Dendritic cell treated with granulocyte-macrophage colony-stimulating factor and Interleukin-4, amounts not matched to agents 40 ng/mL and 50 ng/mL, for 4 days (primary cell): ENCODE measurements around the gene F7.

Experiments
- H3K27ac Mint-ChIP-seq: one replicate; pipeline ENCODE4 v1.8.0; 2022; ENCODE audit warnings: mild to moderate bottlenecking, mixed read lengths
- H3K27me3 Mint-ChIP-seq: one replicate; pipeline ENCODE4 v1.8.0; 2022; ENCODE audit warnings: mild to moderate bottlenecking, mixed read lengths
- H3K36me3 Mint-ChIP-seq: one replicate; pipeline ENCODE4 v1.8.0; 2022; ENCODE audit warnings: low read depth, mixed read lengths
- H3K4me1 Mint-ChIP-seq: one replicate; pipeline ENCODE4 v1.8.0; 2022; ENCODE audit warnings: low read depth, mixed read lengths
- H3K4me3 Mint-ChIP-seq: one replicate; pipeline ENCODE4 v1.8.0; 2022; ENCODE audit warnings: mild to moderate bottlenecking, moderate library complexity, mixed read lengths
- H3K9me3 Mint-ChIP-seq: one replicate; pipeline ENCODE4 v1.8.0; 2022; ENCODE audit warnings: mixed read lengths
- intact Hi-C: fragments of 100-400 bp; cut with micrococcal nuclease; formaldehyde crosslinking; loops from one replicate; pipeline ENCODE4 v1.15.0; 2022

The F7 gene

GRCh38 chr13:113126265-113127150 is 20.9 kb downstream of the F7 start:
- intact Hi-C loops, result no loop called here
- Mint-ChIP-seq H3K36me3 (no peaks in the 10 kb centered on the region), H3K4me1 (peaks cover 5% of the 10 kb centered on the region), H3K4me3 (no peak overlapping the region), H3K27ac (no peak overlapping the region), H3K9me3 (no peaks in the 10 kb centered on the region), H3K27me3 (peaks cover 34% of the 10 kb centered on the region)

GRCh38 chr13:113129480-113129879 is 23.9 kb downstream of the F7 start:
- Mint-ChIP-seq H3K4me3 (no peak overlapping the region), H3K27ac (no peak overlapping the region), H3K27me3 (peaks cover 42% of the 10 kb centered on the region), H3K9me3 (no peaks in the 10 kb centered on the region), H3K4me1 (peaks cover 5% of the 10 kb centered on the region), H3K36me3 (no peaks in the 10 kb centered on the region)
- intact Hi-C loops, result no loop called here

DNA sequence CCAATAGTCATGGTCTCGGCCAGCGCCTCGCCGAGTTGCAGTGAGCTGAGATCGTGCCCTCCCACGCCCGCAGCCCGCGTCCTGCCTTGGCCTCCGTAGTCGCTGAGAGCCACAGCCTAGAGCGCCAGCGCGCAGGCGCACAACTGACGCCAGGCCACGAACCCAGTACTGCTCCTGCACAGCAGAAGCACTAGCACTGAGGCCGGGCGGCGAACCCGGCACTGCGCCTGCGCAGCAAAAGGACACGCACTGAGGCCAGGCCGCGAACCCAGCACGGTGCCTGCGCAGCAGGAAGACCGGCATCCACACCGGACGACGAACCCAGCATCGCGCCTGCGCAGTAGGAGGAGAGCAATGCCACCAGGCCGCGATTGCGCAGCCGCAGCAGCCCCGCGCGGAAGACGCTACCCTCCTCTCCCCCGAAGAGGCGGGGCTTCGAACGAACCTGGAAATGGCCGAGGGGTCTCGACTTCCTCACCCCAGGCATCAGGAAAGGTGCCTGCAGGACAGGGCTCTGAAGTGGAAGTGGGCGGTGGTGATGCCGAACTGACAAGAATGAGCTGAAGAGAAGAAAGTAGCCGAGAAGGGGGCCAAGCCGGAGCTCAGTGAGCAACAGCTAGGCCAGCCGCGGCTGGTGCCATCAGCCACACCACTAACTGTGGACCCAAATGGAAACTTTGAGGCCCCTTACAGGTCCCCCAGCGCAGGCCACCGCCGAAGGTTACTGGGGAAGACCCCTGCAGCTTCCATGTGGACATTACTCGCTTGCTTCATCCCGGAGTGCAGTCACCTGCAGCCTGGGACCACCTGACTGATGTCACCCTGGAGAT is 24.5 kb downstream of the F7 start:
- Mint-ChIP-seq H3K9me3 (no peaks in the 10 kb centered on the region), H3K36me3 (no peaks in the 10 kb centered on the region), H3K4me1 (peaks cover 5% of the 10 kb centered on the region), H3K27me3 (peaks cover 45% of the 10 kb centered on the region), H3K4me3 (peak overlapping the region; percentile 59), H3K27ac (no peak overlapping the region)
- intact Hi-C loops, result no loop called here

- H3K27me3 Mint-ChIP-seq, result peaks cover 27% of the 10 kb centered on the region
- intact Hi-C loops, result no loop called here
- no peak overlapping the region for H3K4me3 Mint-ChIP-seq
- no peaks in the 10 kb centered on the region for H3K9me3 Mint-ChIP-seq
- H3K27ac Mint-ChIP-seq, result no peak overlapping the region
- no peaks in the 10 kb centered on the region for H3K36me3 Mint-ChIP-seq
- H3K4me1 Mint-ChIP-seq, result peaks cover 5% of the 10 kb centered on the region
Observed at GRCh38 chr13:113135281-113135760, 29.7 kb downstream of the F7 start.

- Mint-ChIP-seq H3K27ac (no peak overlapping the region), H3K4me1 (peaks cover 5% of the 10 kb centered on the region), H3K9me3 (no peaks in the 10 kb centered on the region), H3K27me3 (peaks cover 22% of the 10 kb centered on the region), H3K4me3 (no peak overlapping the region), H3K36me3 (no peaks in the 10 kb centered on the region)
- intact Hi-C loops, result no loop called here
Observed at GRCh38 chr13:113137691-113138298, 32.2 kb downstream of the F7 start.

GRCh38 chr13:113138792-113139551 is 33.4 kb downstream of the F7 start:
- peaks cover 5% of the 10 kb centered on the region for H3K4me1 Mint-ChIP-seq
- intact Hi-C loops, result no loop called here
- peaks cover 15% of the 10 kb centered on the region for H3K27me3 Mint-ChIP-seq
- no peaks in the 10 kb centered on the region for H3K9me3 Mint-ChIP-seq
- no peak overlapping the region for H3K4me3 Mint-ChIP-seq
- no peak overlapping the region for H3K27ac Mint-ChIP-seq
- H3K36me3 Mint-ChIP-seq, result no peaks in the 10 kb centered on the region

GRCh38 chr13:113139577-113139976 is 34.0 kb downstream of the F7 start:
- Mint-ChIP-seq H3K36me3 (no peaks in the 10 kb centered on the region), H3K9me3 (no peaks in the 10 kb centered on the region), H3K4me3 (no peak overlapping the region), H3K4me1 (peaks cover 5% of the 10 kb centered on the region), H3K27ac (no peak overlapping the region), H3K27me3 (peaks cover 15% of the 10 kb centered on the region)
- intact Hi-C loops, result no loop called here

GRCh38 chr13:113140677-113141600 is 35.3 kb downstream of the F7 start:
- Mint-ChIP-seq H3K4me3 (no peak overlapping the region), H3K36me3 (no peaks in the 10 kb centered on the region), H3K27me3 (peaks cover 9% of the 10 kb centered on the region), H3K4me1 (peaks cover 5% of the 10 kb centered on the region), H3K27ac (no peak overlapping the region), H3K9me3 (no peaks in the 10 kb centered on the region)
- intact Hi-C loops, result no loop called here

DNA sequence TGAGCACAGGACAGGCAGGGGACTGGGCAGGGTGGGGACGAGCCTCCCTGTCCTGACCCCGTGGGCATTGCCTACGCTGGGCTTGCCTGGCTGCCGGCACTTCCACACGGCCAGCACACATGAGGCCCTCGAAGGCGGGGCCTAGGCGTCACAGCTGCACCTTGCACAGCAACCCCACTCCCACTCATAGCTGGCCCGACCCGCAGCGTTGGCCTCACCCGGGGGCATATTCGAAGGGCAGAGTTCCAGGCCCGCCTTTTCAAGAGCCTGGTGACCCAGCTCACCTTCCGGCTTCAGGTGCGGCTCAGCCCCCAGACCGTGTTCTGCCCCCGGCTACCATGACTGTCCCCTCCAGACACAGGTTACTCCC is 36.0 kb downstream of the F7 start:
- H3K36me3 Mint-ChIP-seq, result no peaks in the 10 kb centered on the region
- H3K27ac Mint-ChIP-seq, result no peak overlapping the region
- peaks cover 8% of the 10 kb centered on the region for H3K27me3 Mint-ChIP-seq
- H3K9me3 Mint-ChIP-seq, result no peaks in the 10 kb centered on the region
- peaks cover 5% of the 10 kb centered on the region for H3K4me1 Mint-ChIP-seq
- intact Hi-C loops, result no loop called here
- H3K4me3 Mint-ChIP-seq, result no peak overlapping the region

DNA sequence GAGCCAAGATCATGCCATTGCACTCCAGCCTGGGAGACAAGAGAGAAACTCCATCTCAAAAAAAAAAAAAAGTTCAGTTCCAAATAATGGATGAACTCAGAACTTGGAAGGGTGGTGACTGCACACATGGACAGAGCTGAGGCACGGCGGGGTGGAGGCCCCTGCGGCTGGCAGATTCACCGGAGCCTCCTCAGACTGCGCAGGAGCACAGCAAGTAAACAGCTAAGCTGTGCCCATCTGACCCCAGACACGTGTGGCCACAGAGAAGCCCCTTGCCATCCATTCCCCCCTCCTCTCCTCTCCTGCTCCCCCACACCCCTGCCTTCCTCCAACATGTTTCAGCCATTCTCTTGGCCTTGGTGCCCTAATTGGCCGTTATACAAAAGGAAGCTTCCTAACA is 37.3 kb downstream of the F7 start:
- peaks cover 8% of the 10 kb centered on the region for H3K27me3 Mint-ChIP-seq
- intact Hi-C loops, result no loop called here
- H3K27ac Mint-ChIP-seq, result no peak overlapping the region
- H3K9me3 Mint-ChIP-seq, result no peaks in the 10 kb centered on the region
- H3K36me3 Mint-ChIP-seq, result no peaks in the 10 kb centered on the region
- peaks cover 5% of the 10 kb centered on the region for H3K4me1 Mint-ChIP-seq
- H3K4me3 Mint-ChIP-seq, result no peak overlapping the region

DNA sequence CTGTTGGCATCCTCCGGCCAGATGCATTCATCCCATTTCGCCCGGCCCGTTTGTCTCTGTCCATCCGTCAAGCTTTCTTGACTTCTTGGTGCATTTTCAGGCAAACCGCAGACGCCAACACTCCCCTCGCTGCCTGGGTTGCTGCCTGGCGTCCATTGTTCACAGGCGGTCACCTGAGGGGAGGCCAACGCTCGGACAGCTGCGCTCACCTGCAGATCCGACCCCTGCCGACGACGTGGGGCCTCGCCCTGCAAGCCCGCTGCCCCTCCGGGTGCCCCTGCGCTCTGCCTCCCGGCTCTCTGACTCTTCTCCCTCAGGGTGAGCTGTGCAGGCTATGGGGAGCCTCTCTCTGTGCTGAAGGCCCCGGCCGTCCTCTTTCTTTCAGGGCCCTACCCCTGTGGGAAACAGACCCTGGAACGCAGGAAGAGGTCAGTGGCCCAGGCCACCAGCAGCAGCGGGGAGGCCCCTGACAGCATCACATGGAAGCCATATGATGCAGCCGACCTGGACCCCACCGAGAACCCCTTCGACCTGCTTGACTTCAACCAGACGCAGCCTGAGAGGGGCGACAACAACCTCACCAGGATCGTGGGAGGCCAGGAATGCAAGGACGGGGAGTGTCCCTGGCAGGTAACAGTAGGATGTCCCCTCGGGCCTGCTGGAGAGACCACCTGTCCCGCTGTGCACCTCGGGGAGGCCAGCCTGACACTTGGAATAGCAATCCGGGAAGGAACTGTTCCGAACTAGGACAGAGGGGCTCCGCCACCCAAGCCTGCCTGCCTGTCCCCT is 38.1 kb downstream of the F7 start:
- Mint-ChIP-seq H3K4me1 (peaks cover 4% of the 10 kb centered on the region), H3K27ac (no peak overlapping the region), H3K27me3 (peaks cover 9% of the 10 kb centered on the region), H3K4me3 (no peak overlapping the region), H3K9me3 (no peaks in the 10 kb centered on the region), H3K36me3 (no peaks in the 10 kb centered on the region)
- intact Hi-C loops, result no loop called here

DNA sequence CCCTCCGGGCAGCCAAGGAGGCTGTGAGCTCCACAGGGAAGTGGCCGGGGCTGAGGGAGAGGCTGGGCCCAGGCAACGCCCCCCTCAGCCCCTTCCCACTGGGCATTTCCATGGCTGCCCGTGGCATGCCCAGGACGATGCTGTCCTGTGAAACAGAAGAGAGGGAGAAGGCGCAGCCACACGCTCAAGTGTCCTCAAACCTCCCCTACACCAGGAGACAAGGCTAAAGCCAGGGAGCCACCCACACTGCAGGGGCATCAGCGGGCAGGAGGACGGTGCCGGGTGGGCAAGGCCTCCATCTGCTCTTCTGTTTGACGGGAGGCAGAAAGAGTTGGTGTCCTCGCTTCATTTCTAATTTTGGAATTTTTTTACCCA is 38.7 kb downstream of the F7 start:
- no peaks in the 10 kb centered on the region for H3K9me3 Mint-ChIP-seq
- H3K4me3 Mint-ChIP-seq, result no peak overlapping the region
- intact Hi-C loops, result no loop called here
- peaks cover 9% of the 10 kb centered on the region for H3K27me3 Mint-ChIP-seq
- no peaks in the 10 kb centered on the region for H3K4me1 Mint-ChIP-seq
- H3K36me3 Mint-ChIP-seq, result no peaks in the 10 kb centered on the region
- no peak overlapping the region for H3K27ac Mint-ChIP-seq
